Keratinocyte (primary cell): Measurements from ENCODE around the gene BARX2. TPM values are rescaled to one million over a fixed set of nuclear protein-coding genes. Genes with fewer than 3 reads are reported as not detected.

ENCODE experiments used
- DNase-seq: peaks from one replicate; pipeline ENCODE4 v3.0.0-alpha.2; 2011; ENCODE audit warnings: low read depth, missing footprints, low spot score
- FAIRE-seq: peaks from 2 replicates; lab custom pipeline; 2011; peaks lifted over from hg19 to GRCh38; lab: Jason Lieb, UNC
- H2AFZ ChIP-seq: 2 replicates; pipeline ENCODE4 v1.6.0; 2012; ENCODE audit warnings: low read length, control low read depth, inconsistent platforms; ENCODE audit not compliant: control insufficient read depth
- H3K27ac ChIP-seq: 2 replicates; pipeline ENCODE4 v1.5.1; 2011; ENCODE audit warnings: low read length; ENCODE audit not compliant: control insufficient read depth, insufficient read depth
- H3K27me3 ChIP-seq: 3 replicates; pipeline ENCODE4 v1.6.0; 2011; ENCODE audit warnings: low read length; ENCODE audit not compliant: control insufficient read depth, insufficient read depth; ENCODE audit errors: extremely low read depth
- H3K36me3 ChIP-seq, 2 experiments: 2 replicates in 1 of 2; 3 replicates in 1 of 2; pipeline ENCODE4 v1.5.1; 2011; ENCODE audit warnings: low read length in 2 of 2, mild to moderate bottlenecking in 1 of 2; ENCODE audit not compliant: control insufficient read depth in 2 of 2, insufficient read depth in 2 of 2; ENCODE audit errors: extremely low read depth in 1 of 2
- H3K4me1 ChIP-seq: 3 replicates; pipeline ENCODE4 v1.5.1; 2011; ENCODE audit warnings: low read length; ENCODE audit not compliant: control insufficient read depth, insufficient read depth; ENCODE audit errors: extremely low read depth
- H3K4me2 ChIP-seq: 3 replicates; pipeline ENCODE4 v1.6.0; 2011; ENCODE audit warnings: low read depth, low read length; ENCODE audit not compliant: control insufficient read depth, insufficient read depth; ENCODE audit errors: extremely low read depth
- H3K4me3 ChIP-seq, 3 experiments: fragments of 200-600 bp in 1 of 3; sonication (generic) in 1 of 3; 2 replicates in 2 of 3; 3 replicates in 1 of 3; pipeline ENCODE4 v1.5.1; 2011 to 2016; ENCODE audit warnings: low read length in 3 of 3, mild to moderate bottlenecking in 3 of 3, control low read depth in 2 of 3, inconsistent platforms in 1 of 3, low read depth in 1 of 3, mixed read lengths in 1 of 3, mixed run types in 1 of 3, moderate library complexity in 1 of 3; ENCODE audit not compliant: control insufficient read depth in 2 of 3, insufficient read depth in 2 of 3; ENCODE audit errors: extremely low read depth in 1 of 3
- H3K79me2 ChIP-seq: 2 replicates; pipeline ENCODE4 v1.6.0; 2012; ENCODE audit warnings: low read length; ENCODE audit not compliant: control insufficient read depth, insufficient read depth
- H3K9ac ChIP-seq: 3 replicates; pipeline ENCODE4 v1.6.0; 2011; ENCODE audit warnings: low read length; ENCODE audit not compliant: control insufficient read depth, insufficient read depth; ENCODE audit errors: extremely low read depth
- H3K9me1 ChIP-seq: 3 replicates; pipeline ENCODE4 v1.6.0; 2011; ENCODE audit warnings: low read length; ENCODE audit not compliant: control insufficient read depth, insufficient read depth; ENCODE audit errors: extremely low read depth
- H3K9me3 ChIP-seq: 2 replicates; pipeline ENCODE4 v1.5.1; 2012; ENCODE audit warnings: low read depth, low read length; ENCODE audit not compliant: control insufficient read depth
- H4K20me1 ChIP-seq: 3 replicates; pipeline ENCODE4 v1.6.0; 2011; ENCODE audit warnings: low read length; ENCODE audit not compliant: control insufficient read depth, insufficient read depth; ENCODE audit errors: extremely low read depth
- EZH2 ChIP-seq: IDR thresholded peaks from one replicate; pipeline ENCODE4 v1.6.1; 2012; ENCODE audit warnings: inconsistent platforms, mild to moderate bottlenecking, low read length, moderate library complexity
- dilution Hi-C: fragments of 300-500 bp; cut with MboI; formaldehyde crosslinking; loops from one replicate; pipeline ENCODE4 v1.7.0; 2020; ENCODE audit warnings: low sequenced_read_pairs; ENCODE audit not compliant: extremely low pct_ligation_motif_present
- polyA plus RNA-seq, 5 experiments: library from polyadenylated mRNA; depleted of rRNA in 3 of 5; stranded (reverse) in 3 of 5; stranded (forward) in 1 of 5; unstranded in 1 of 5; fragments of >200 nt; gene quantifications; 1 replicate in 1 of 5; 2 replicates in 3 of 5; 3 replicates in 1 of 5; pipeline versions ENCODE4 v1.2.1 to v1.2.3, GENCODE V29; 2011 to 2012; ENCODE audit warnings: missing spikeins in 2 of 5, low read depth in 1 of 5, low replicate concordance in 1 of 5
- TF ChIP-seq, protein P1 (sequence below), 3 experiments: IDR thresholded peaks in 1 of 3; conservative IDR thresholded peaks in 1 of 3; optimal IDR thresholded peaks in 1 of 3; 2 replicates in 2 of 3; 3 replicates in 1 of 3; pipeline versions ENCODE3 to v1.5.1; 2011; ENCODE audit warnings: low read length in 3 of 3, mild to moderate bottlenecking in 3 of 3, moderate library complexity in 2 of 3, control low read depth in 1 of 3, inconsistent platforms in 1 of 3; ENCODE audit not compliant: insufficient read depth in 2 of 3; ENCODE audit errors: extremely low read depth in 1 of 3

Gene BARX2
- polyA plus RNA-seq, 1 donor (not counting 4 experiments of a cell fraction or from before 2014, with no cell fraction given): 0.87 TPM

DNA sequence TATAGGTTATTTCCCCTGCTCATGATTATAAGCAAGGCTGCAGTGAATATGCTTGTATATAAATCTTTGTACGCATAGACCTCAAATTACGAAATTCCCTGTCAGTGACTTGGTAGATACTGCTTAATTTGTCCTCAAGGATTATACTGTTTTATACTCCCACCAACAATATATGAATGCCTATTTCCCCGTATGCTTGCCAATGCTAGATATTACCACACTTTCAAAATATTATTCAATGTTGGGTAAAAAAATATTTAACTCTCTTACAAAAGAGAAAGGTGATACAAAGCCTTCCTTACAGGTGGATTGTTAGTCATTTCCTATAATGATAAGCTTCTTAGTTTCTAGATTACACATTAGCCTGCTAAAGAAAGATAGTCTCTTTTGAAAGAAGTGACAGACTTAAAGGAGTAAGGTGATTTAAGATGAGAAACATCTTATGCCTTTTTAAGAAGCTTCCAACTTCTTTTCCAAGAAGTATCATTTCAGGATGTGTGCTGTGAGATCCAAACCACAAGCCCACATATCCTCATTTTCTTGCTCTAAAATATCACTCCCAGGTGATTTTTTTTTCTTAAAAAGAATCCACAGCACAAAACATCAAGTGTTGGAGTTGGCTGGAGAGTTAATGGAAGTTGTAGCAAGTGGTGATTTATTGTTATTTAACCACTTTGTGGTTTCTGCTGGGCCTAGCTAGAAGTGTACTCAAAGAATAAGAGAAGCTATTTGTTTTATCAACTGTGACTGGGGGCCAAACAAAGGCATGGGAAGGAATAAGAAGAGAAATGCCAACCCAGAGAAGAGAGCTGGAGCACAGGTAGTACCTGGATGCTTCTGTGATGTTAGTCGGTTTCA lies 59.2 kb downstream of the BARX2 start:
- no peaks in the 10 kb centered on the region for H3K27me3 ChIP-seq
- DNase-seq: no peak
- dilution Hi-C loops: no loop called here
- no peaks in the 10 kb centered on the region for H3K9me3 ChIP-seq
- no peak overlapping the region for H2AFZ ChIP-seq
- H3K36me3 ChIP-seq: no peaks in the 10 kb centered on the region
- H3K9ac ChIP-seq: no peak overlapping the region
- peak overlapping the region; percentile 8 for H3K27ac ChIP-seq
- H3K4me3 ChIP-seq: no peak overlapping the region
- no peaks in the 10 kb centered on the region for H3K79me2 ChIP-seq
- no peaks in the 10 kb centered on the region for H3K9me1 ChIP-seq
- TF ChIP-seq, protein P1, sequence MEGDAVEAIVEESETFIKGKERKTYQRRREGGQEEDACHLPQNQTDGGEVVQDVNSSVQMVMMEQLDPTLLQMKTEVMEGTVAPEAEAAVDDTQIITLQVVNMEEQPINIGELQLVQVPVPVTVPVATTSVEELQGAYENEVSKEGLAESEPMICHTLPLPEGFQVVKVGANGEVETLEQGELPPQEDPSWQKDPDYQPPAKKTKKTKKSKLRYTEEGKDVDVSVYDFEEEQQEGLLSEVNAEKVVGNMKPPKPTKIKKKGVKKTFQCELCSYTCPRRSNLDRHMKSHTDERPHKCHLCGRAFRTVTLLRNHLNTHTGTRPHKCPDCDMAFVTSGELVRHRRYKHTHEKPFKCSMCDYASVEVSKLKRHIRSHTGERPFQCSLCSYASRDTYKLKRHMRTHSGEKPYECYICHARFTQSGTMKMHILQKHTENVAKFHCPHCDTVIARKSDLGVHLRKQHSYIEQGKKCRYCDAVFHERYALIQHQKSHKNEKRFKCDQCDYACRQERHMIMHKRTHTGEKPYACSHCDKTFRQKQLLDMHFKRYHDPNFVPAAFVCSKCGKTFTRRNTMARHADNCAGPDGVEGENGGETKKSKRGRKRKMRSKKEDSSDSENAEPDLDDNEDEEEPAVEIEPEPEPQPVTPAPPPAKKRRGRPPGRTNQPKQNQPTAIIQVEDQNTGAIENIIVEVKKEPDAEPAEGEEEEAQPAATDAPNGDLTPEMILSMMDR (optimal IDR thresholded peaks at IDR 0.05 in 1 of 3, IDR thresholded peaks at IDR 0.05 in 1 of 3, conservative IDR thresholded peaks at IDR 0.05 in 1 of 3; ENCODE audit: extremely low read depth in 1 of 3, insufficient read depth in 2 of 3, low read length in 3 of 3): no peak
- no peak for TF ChIP-seq EZH2
- FAIRE-seq: no peak
- H3K4me2 ChIP-seq: no peak overlapping the region
- peaks cover 15% of the 10 kb centered on the region for H3K4me1 ChIP-seq
- H4K20me1 ChIP-seq: no peaks in the 10 kb centered on the region

GRCh38 chr11:129435499-129436245 lies 60.0 kb downstream of the BARX2 start:
- no peaks in the 10 kb centered on the region for H3K9me3 ChIP-seq
- DNase-seq (no peak), FAIRE-seq (no peak)
- no peaks in the 10 kb centered on the region for H4K20me1 ChIP-seq
- H3K4me1 ChIP-seq: peaks cover 21% of the 10 kb centered on the region
- H3K4me2 ChIP-seq: no peak overlapping the region
- TF ChIP-seq, protein P1 (optimal IDR thresholded peaks at IDR 0.05 in 1 of 3, IDR thresholded peaks at IDR 0.05 in 1 of 3, conservative IDR thresholded peaks at IDR 0.05 in 1 of 3; ENCODE audit: extremely low read depth in 1 of 3, insufficient read depth in 2 of 3, low read length in 3 of 3): no peak
- no peak for TF ChIP-seq EZH2
- peak overlapping the region; percentile 8 for H3K27ac ChIP-seq
- no peaks in the 10 kb centered on the region for H3K27me3 ChIP-seq
- dilution Hi-C loops: no loop called here
- H3K4me3 ChIP-seq: no peak overlapping the region
- no peak overlapping the region for H2AFZ ChIP-seq
- no peak overlapping the region for H3K9ac ChIP-seq
- H3K36me3 ChIP-seq: no peaks in the 10 kb centered on the region
- H3K79me2 ChIP-seq: no peaks in the 10 kb centered on the region
- H3K9me1 ChIP-seq: no peaks in the 10 kb centered on the region
